H1 (cell line): ENCODE measurements around the gene RGL3. TPM values are rescaled to one million over a fixed set of nuclear protein-coding genes. Genes with fewer than 3 reads are reported as not detected.

Experiments used
- CHD2 ChIP-seq: IDR thresholded peaks from 2 replicates; pipeline ENCODE4 v1.6.1; 2012; ENCODE audit warnings: low read length, improper control_type of control experiment
- EZH2 ChIP-seq: fragments of 200-600 bp; sonication (generic); IDR thresholded peaks from 2 replicates; pipeline ENCODE4 v1.7.1; 2012; ENCODE audit warnings: low read depth, mild to moderate bottlenecking, moderate library complexity, low read length, inconsistent platforms; ENCODE audit not compliant: severe bottlenecking
- JUN ChIP-seq: IDR thresholded peaks from 2 replicates; pipeline ENCODE4 v1.6.1; 2011; ENCODE audit warnings: low read depth, mild to moderate bottlenecking, improper control_type of control experiment, low read length
- RNF2 ChIP-seq: fragments of 200-900, 300-1000 bp; sonication (generic); IDR thresholded peaks from 2 replicates; pipeline ENCODE4 v1.7.1; 2016; ENCODE audit warnings: borderline replicate concordance, low read depth, mild to moderate bottlenecking, antibody characterized with exemption, low read length; ENCODE audit not compliant: poor library complexity, severe bottlenecking; ENCODE audit errors: missing control alignments
- polyA plus RNA-seq, 7 experiments: library from polyadenylated mRNA; depleted of rRNA in 3 of 7; stranded (reverse) in 5 of 7; unstranded in 2 of 7; fragments of >200 nt in 5 of 7; fragments of 200-250 nt in 2 of 7; gene quantifications; 1 replicate in 5 of 7; 2 replicates in 1 of 7; 4 replicates in 1 of 7; pipeline versions ENCODE4 v1.2.1 to v1.2.3, GENCODE V29; 2011 to 2013; ENCODE audit warnings: missing spikeins in 2 of 7, mixed read lengths in 2 of 7
- total RNA-seq: library from RNA; stranded (reverse); fragmentation: NEBNext Ultra II Directional; extraction: Animal tissue kit (Norgen Biotek cat#: 25700); gene quantifications from 2 replicates; pipeline ENCODE4 v1.2.1, GENCODE V29; 2021
- TF ChIP-seq, protein P1 (sequence below): IDR thresholded peaks from 2 replicates; pipeline ENCODE4 v1.6.1; 2012; ENCODE audit warnings: low read length, inconsistent platforms
- TF ChIP-seq, protein P2 (sequence below): fragments of 300-600 bp; sonication (generic); IDR thresholded peaks from 2 replicates; pipeline ENCODE4 v1.7.1; 2012; ENCODE audit warnings: low read length, moderate library complexity, mild to moderate bottlenecking, inconsistent platforms; ENCODE audit not compliant: insufficient replicate concordance

RGL3 gene
- total and polyA plus RNA-seq, 2 of the 8 experiments (the other 6 are each of a cell fraction or from before 2014, with no cell fraction given): 36.9 to 40.9 TPM

DNA sequence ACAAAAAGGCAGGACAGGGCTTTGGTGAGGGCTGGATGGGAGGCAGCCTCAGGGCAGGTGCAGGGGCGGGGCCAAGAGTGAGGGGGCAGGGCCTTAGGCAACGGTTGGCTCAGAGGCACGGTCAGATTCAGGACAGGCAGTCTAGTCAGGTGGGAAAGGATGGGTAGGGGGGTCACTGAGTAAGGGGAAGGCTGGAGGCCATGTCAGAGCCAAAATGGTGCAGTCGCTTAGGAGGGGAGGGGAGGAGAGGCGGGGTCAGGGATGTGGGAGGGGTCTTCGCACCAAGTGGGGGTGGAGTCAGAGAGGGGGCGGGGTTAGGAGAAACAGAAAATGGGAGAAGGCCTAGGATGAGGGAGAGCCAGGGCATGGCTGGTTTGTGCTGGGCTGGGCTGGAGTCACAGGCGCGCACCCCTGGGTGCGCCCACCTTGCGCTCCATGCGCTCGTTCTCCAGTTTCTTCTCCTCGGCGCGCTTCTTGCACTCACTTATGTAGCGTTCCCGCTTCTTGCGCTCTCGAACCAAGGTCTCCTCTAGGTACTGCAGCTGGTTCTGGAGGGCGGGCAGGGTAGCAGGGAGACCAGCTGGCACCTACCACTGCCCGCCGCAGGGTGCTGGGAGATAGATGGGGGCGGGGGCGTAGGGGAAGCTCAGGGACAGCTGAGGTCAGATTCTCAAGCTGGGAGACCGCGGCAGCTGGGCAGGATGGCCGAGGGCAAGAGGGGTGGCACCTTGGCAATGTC is 6.8 kb upstream of the RGL3 start (continued):
- TF ChIP-seq JUN: no peak
- TF ChIP-seq, protein P1, sequence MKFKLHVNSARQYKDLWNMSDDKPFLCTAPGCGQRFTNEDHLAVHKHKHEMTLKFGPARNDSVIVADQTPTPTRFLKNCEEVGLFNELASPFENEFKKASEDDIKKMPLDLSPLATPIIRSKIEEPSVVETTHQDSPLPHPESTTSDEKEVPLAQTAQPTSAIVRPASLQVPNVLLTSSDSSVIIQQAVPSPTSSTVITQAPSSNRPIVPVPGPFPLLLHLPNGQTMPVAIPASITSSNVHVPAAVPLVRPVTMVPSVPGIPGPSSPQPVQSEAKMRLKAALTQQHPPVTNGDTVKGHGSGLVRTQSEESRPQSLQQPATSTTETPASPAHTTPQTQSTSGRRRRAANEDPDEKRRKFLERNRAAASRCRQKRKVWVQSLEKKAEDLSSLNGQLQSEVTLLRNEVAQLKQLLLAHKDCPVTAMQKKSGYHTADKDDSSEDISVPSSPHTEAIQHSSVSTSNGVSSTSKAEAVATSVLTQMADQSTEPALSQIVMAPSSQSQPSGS: no peak
- TF ChIP-seq, protein P2, sequence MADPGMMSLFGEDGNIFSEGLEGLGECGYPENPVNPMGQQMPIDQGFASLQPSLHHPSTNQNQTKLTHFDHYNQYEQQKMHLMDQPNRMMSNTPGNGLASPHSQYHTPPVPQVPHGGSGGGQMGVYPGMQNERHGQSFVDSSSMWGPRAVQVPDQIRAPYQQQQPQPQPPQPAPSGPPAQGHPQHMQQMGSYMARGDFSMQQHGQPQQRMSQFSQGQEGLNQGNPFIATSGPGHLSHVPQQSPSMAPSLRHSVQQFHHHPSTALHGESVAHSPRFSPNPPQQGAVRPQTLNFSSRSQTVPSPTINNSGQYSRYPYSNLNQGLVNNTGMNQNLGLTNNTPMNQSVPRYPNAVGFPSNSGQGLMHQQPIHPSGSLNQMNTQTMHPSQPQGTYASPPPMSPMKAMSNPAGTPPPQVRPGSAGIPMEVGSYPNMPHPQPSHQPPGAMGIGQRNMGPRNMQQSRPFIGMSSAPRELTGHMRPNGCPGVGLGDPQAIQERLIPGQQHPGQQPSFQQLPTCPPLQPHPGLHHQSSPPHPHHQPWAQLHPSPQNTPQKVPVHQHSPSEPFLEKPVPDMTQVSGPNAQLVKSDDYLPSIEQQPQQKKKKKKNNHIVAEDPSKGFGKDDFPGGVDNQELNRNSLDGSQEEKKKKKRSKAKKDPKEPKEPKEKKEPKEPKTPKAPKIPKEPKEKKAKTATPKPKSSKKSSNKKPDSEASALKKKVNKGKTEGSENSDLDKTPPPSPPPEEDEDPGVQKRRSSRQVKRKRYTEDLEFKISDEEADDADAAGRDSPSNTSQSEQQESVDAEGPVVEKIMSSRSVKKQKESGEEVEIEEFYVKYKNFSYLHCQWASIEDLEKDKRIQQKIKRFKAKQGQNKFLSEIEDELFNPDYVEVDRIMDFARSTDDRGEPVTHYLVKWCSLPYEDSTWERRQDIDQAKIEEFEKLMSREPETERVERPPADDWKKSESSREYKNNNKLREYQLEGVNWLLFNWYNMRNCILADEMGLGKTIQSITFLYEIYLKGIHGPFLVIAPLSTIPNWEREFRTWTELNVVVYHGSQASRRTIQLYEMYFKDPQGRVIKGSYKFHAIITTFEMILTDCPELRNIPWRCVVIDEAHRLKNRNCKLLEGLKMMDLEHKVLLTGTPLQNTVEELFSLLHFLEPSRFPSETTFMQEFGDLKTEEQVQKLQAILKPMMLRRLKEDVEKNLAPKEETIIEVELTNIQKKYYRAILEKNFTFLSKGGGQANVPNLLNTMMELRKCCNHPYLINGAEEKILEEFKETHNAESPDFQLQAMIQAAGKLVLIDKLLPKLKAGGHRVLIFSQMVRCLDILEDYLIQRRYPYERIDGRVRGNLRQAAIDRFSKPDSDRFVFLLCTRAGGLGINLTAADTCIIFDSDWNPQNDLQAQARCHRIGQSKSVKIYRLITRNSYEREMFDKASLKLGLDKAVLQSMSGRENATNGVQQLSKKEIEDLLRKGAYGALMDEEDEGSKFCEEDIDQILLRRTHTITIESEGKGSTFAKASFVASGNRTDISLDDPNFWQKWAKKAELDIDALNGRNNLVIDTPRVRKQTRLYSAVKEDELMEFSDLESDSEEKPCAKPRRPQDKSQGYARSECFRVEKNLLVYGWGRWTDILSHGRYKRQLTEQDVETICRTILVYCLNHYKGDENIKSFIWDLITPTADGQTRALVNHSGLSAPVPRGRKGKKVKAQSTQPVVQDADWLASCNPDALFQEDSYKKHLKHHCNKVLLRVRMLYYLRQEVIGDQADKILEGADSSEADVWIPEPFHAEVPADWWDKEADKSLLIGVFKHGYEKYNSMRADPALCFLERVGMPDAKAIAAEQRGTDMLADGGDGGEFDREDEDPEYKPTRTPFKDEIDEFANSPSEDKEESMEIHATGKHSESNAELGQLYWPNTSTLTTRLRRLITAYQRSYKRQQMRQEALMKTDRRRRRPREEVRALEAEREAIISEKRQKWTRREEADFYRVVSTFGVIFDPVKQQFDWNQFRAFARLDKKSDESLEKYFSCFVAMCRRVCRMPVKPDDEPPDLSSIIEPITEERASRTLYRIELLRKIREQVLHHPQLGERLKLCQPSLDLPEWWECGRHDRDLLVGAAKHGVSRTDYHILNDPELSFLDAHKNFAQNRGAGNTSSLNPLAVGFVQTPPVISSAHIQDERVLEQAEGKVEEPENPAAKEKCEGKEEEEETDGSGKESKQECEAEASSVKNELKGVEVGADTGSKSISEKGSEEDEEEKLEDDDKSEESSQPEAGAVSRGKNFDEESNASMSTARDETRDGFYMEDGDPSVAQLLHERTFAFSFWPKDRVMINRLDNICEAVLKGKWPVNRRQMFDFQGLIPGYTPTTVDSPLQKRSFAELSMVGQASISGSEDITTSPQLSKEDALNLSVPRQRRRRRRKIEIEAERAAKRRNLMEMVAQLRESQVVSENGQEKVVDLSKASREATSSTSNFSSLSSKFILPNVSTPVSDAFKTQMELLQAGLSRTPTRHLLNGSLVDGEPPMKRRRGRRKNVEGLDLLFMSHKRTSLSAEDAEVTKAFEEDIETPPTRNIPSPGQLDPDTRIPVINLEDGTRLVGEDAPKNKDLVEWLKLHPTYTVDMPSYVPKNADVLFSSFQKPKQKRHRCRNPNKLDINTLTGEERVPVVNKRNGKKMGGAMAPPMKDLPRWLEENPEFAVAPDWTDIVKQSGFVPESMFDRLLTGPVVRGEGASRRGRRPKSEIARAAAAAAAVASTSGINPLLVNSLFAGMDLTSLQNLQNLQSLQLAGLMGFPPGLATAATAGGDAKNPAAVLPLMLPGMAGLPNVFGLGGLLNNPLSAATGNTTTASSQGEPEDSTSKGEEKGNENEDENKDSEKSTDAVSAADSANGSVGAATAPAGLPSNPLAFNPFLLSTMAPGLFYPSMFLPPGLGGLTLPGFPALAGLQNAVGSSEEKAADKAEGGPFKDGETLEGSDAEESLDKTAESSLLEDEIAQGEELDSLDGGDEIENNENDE: no peak
- no peak for TF ChIP-seq CHD2
- TF ChIP-seq RNF2: no peak
- no peak for TF ChIP-seq EZH2
